MM.1S (cell line): ENCODE results near the gene ZNF710.

Experiments used
- EZH2 ChIP-seq: fragments of 300-600 bp; sonication (generic); optimal IDR thresholded peaks from 2 replicates; pipeline ENCODE3; 2017; ENCODE audit warnings: low read depth, mild to moderate bottlenecking, antibody characterized with exemption, low read length, mixed read lengths
- EZH2phosphoT487 ChIP-seq: fragments of 300-600 bp; sonication (generic); IDR thresholded peaks from 2 replicates; pipeline ENCODE4 v1.6.1; 2018; ENCODE audit warnings: antibody characterized with exemption, low read length
- TF ChIP-seq, protein P1 (sequence below): fragments of 300-600 bp; sonication (generic); IDR thresholded peaks from 2 replicates; pipeline ENCODE4 v1.5.1; 2016; ENCODE audit warnings: antibody characterized with exemption, low read length, mixed read lengths

DNA sequence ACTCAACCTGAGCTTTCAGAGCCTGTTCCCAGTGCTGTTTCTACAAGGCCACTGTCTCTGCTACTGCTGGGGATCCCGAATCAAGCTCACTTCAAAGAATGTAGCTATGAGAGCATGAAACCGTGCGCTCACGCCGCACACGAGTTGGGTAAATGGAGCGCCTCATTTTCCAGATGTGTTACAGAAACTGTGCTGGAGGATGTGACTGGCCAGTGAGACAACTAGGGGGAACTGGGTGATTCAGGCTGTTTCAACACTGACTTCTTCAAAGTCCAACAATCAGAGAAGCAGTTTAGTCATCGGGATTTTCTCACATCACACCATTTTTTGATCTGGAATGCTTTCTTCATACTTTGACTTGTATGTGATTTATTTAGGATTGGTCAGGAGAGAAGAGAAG lies 3.5 kb downstream of the ZNF710 start:
- TF ChIP-seq EZH2, result no peak
- TF ChIP-seq, protein P1, sequence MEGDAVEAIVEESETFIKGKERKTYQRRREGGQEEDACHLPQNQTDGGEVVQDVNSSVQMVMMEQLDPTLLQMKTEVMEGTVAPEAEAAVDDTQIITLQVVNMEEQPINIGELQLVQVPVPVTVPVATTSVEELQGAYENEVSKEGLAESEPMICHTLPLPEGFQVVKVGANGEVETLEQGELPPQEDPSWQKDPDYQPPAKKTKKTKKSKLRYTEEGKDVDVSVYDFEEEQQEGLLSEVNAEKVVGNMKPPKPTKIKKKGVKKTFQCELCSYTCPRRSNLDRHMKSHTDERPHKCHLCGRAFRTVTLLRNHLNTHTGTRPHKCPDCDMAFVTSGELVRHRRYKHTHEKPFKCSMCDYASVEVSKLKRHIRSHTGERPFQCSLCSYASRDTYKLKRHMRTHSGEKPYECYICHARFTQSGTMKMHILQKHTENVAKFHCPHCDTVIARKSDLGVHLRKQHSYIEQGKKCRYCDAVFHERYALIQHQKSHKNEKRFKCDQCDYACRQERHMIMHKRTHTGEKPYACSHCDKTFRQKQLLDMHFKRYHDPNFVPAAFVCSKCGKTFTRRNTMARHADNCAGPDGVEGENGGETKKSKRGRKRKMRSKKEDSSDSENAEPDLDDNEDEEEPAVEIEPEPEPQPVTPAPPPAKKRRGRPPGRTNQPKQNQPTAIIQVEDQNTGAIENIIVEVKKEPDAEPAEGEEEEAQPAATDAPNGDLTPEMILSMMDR, result no peak
- no peak for TF ChIP-seq EZH2phosphoT487
